ENCODE results near the gene FTSJ3.

Gene FTSJ3

DNA sequence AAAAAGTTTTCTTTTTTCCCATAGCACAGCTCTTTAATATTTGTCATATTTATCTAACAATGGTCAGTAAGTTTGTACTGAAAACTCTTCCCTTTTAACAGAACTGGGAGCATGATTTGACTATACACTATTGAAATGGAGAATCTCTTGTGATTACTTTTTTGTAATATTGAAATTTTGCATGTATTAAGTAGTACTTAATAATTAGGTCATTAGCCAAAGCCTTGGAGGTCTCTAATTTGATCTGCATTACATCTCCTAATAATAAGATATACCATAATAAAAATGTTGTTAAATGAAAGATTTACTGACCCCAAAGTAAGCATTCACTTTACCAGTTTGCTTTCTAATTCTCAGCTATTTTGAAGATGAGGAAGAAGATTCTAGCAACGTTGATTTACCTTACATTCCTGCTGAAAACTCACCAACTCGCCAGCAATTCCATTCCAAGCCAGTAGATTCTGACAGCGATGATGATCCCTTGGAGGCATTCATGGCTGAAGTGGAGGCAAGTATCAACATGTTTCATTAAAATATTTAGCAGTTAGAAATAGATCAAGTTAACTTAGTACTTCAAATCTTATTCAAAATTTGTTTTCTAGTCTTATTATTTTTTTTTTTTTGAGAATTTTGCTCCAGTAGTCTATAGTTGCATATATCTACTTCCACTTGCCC, 35.3 kb downstream of the FTSJ3 start:
- H3K36me3 ChIP-seq (ENCODE audit: control insufficient read depth in 4 of 4, insufficient read depth in 4 of 4, low read length in 3 of 4): peaks cover 16 to 84% (median 53%) of the 10 kb centered on the region in 4 experiments
- no peaks in the 10 kb centered on the region for H3K4me1 ChIP-seq (ENCODE audit: control extremely low read depth in 1 of 4, control insufficient read depth in 4 of 4, insufficient read depth in 4 of 4, low read length in 3 of 4)
- WGBS (ENCODE audit: insufficient coverage): 100% methylated on average over 1 of the region's 3 CpGs
- H3K9me3 ChIP-seq (ENCODE audit: control extremely low read depth in 1 of 5, control insufficient read depth in 4 of 5, insufficient read depth in 2 of 5, low read depth in 1 of 5, low read length in 4 of 5): no peaks in the 10 kb centered on the region
- ChIA-PET POLR2A (no interaction called here), CTCF (no interaction called here)
- no peak for DNase-seq
- H3K27ac ChIP-seq (ENCODE audit: insufficient read depth in 1 of 2, low read depth in 1 of 2, low read length in 2 of 2, poor library complexity in 1 of 2, severe bottlenecking in 2 of 2): no peak overlapping the region
- no peak overlapping the region for H3K4me3 ChIP-seq (ENCODE audit: control insufficient read depth in 1 of 7, extremely low read depth in 1 of 7, insufficient read depth in 4 of 7, low read depth in 2 of 7, low read length in 6 of 7)
- H3K27me3 ChIP-seq (replicated peaks in 2 of 5; ENCODE audit: control insufficient read depth in 4 of 5, insufficient read depth in 5 of 5, low read length in 4 of 5): no peaks in the 10 kb centered on the region

DNA sequence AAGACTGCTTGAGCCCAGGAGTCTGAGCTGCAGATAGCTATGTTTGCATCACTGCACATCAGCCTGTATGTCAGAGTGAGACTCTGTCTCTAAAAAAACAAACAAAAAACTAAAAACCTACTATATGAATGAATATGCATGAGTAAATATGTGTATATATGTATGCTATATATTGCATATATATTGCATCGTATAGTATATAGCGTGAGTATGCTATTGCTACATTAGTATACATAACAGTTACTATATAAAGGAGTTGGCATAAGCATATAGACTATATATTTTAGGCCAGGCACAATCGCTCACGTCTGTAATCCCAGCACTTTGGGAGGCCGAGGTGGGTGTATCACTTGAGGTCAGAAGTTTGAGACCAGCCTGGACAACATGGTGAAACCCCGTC, 37.4 kb downstream of the FTSJ3 start:
- no peaks in the 10 kb centered on the region for H3K9me3 ChIP-seq (ENCODE audit: control extremely low read depth in 1 of 5, control insufficient read depth in 4 of 5, insufficient read depth in 2 of 5, low read depth in 1 of 5, low read length in 4 of 5)
- ChIA-PET CTCF (no interaction called here), POLR2A (interaction anchor here (0.7 kb wide), 1 partner anchor 93 kb away, joined by 3 read pairs; no protein-coding TSS in a partner anchor)
- 97% methylated on average over 4 of the region's 6 CpGs for WGBS (ENCODE audit: insufficient coverage)
- H3K36me3 ChIP-seq (ENCODE audit: control insufficient read depth in 4 of 4, insufficient read depth in 4 of 4, low read length in 3 of 4): peaks cover 13 to 78% (median 45%) of the 10 kb centered on the region in 4 experiments
- no peaks in the 10 kb centered on the region for H3K27me3 ChIP-seq (replicated peaks in 2 of 5; ENCODE audit: control insufficient read depth in 4 of 5, insufficient read depth in 5 of 5, low read length in 4 of 5)
- H3K4me1 ChIP-seq (ENCODE audit: control extremely low read depth in 1 of 4, control insufficient read depth in 4 of 4, insufficient read depth in 4 of 4, low read length in 3 of 4): no peaks in the 10 kb centered on the region
- H3K4me3 ChIP-seq (ENCODE audit: control insufficient read depth in 1 of 7, extremely low read depth in 1 of 7, insufficient read depth in 4 of 7, low read depth in 2 of 7, low read length in 6 of 7): no peak overlapping the region
- DNase-seq: no peak
- H3K27ac ChIP-seq (ENCODE audit: insufficient read depth in 1 of 2, low read depth in 1 of 2, low read length in 2 of 2, poor library complexity in 1 of 2, severe bottlenecking in 2 of 2): no peak overlapping the region

DNA sequence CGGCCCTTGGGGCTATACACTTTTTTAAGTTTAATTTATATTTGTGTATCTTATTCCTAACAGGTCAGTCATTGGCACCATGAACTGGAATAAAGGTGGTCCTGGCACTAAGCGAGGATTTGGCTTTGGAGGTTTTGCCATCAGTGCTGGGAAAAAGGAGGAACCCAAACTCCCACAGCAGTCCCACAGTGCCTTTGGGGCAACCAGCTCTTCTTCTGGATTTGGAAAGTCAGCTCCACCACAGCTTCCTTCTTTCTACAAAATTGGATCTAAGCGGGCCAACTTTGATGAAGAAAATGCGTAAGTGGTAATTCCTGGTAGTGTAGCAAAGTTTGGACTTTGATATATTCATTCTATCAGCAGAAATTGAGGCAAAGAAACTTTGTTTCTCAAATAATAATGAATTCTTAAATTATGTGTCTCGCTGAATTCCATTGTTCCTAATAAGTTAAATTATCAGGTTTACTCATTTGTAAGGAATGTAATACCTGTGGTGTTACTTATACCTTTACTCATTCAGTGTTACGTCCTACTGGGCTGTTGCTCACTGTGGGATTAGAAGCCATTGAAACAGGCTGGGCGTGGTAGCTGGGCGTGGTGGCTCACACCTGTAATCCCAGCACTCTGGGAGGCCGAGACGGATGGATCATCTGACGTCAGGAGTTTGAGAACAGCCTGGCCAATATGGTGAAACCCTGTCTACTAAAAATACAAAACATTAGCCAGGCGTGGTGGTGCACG, 40.3 kb downstream of the FTSJ3 start:
- DNase-seq: no peak
- Histone ChIP-seq H3K9me3 (ENCODE audit: control extremely low read depth in 1 of 5, control insufficient read depth in 4 of 5, insufficient read depth in 2 of 5, low read depth in 1 of 5, low read length in 4 of 5) (no peaks in the 10 kb centered on the region), H3K36me3 (ENCODE audit: control insufficient read depth in 4 of 4, insufficient read depth in 4 of 4, low read length in 3 of 4) (peaks cover 16 to 56% (median 39%) of the 10 kb centered on the region in 4 experiments), H3K27ac (ENCODE audit: insufficient read depth in 1 of 2, low read depth in 1 of 2, low read length in 2 of 2, poor library complexity in 1 of 2, severe bottlenecking in 2 of 2) (peak overlapping the region in 1 of 2 experiments; percentile 25), H3K4me3 (ENCODE audit: control insufficient read depth in 1 of 7, extremely low read depth in 1 of 7, insufficient read depth in 4 of 7, low read depth in 2 of 7, low read length in 6 of 7) (no peak overlapping the region), H3K4me1 (ENCODE audit: control extremely low read depth in 1 of 4, control insufficient read depth in 4 of 4, insufficient read depth in 4 of 4, low read length in 3 of 4) (no peaks in the 10 kb centered on the region), H3K27me3 (replicated peaks in 2 of 5; ENCODE audit: control insufficient read depth in 4 of 5, insufficient read depth in 5 of 5, low read length in 4 of 5) (no peaks in the 10 kb centered on the region)
- 96% methylated on average over 6 of the region's 13 CpGs for WGBS (ENCODE audit: insufficient coverage)
- ChIA-PET CTCF (interaction anchor here (1.3 to 2.1 kb wide), 4 partner anchors 11 to 33 kb away, joined by 4 to 8 read pairs (median 4); no protein-coding TSS in a partner anchor), POLR2A (no interaction called here)

DNA sequence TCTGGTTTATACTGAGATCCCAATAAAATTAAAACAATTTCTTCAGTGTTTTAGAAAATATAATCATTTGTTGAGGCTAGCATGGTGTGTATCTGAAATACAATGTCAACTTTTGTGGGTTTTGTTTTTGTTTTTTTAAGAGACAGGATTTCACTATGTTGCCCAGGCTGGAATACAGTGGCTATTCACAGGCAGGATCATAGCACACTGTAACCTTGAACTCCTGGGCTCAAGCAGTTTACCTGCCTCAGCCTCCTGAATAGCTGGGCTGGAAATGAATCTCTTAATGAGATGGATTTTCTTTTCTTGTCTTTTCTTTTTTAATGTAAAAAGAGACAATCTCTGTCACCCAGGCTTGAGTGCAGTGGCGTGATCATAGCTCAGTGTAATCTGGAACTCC, 41.3 kb downstream of the FTSJ3 start:
- no peak for DNase-seq
- H3K27ac ChIP-seq (ENCODE audit: insufficient read depth in 1 of 2, low read depth in 1 of 2, low read length in 2 of 2, poor library complexity in 1 of 2, severe bottlenecking in 2 of 2): peak overlapping the region in 1 of 2 experiments; percentile 25

GRCh38 chr17:63785556-63785955, 41.9 kb downstream of the FTSJ3 start:
- H3K4me1 ChIP-seq (ENCODE audit: control extremely low read depth in 1 of 4, control insufficient read depth in 4 of 4, insufficient read depth in 4 of 4, low read length in 3 of 4): no peaks in the 10 kb centered on the region
- no CpG with 5 or more reads among the region's 1 CpG for WGBS (ENCODE audit: insufficient coverage)
- POLR2A ChIA-PET: interaction anchor here (0.7 kb wide), 1 partner anchor 10 kb away, joined by 3 read pairs; no protein-coding TSS in a partner anchor
- H3K27me3 ChIP-seq (replicated peaks in 2 of 5; ENCODE audit: control insufficient read depth in 4 of 5, insufficient read depth in 5 of 5, low read length in 4 of 5): no peaks in the 10 kb centered on the region
- H3K9me3 ChIP-seq (ENCODE audit: control extremely low read depth in 1 of 5, control insufficient read depth in 4 of 5, insufficient read depth in 2 of 5, low read depth in 1 of 5, low read length in 4 of 5): no peaks in the 10 kb centered on the region
- H3K4me3 ChIP-seq (ENCODE audit: control insufficient read depth in 1 of 7, extremely low read depth in 1 of 7, insufficient read depth in 4 of 7, low read depth in 2 of 7, low read length in 6 of 7): no peak overlapping the region
- H3K36me3 ChIP-seq (ENCODE audit: control insufficient read depth in 4 of 4, insufficient read depth in 4 of 4, low read length in 3 of 4): peaks cover 10 to 48% (median 37%) of the 10 kb centered on the region in 4 experiments
- CTCF ChIA-PET: interaction anchor here (0.9 to 1.6 kb wide), 3 partner anchors 14 to 35 kb away, joined by 3 to 4 read pairs (median 4); no protein-coding TSS in a partner anchor
- H3K27ac ChIP-seq (ENCODE audit: insufficient read depth in 1 of 2, low read depth in 1 of 2, low read length in 2 of 2, poor library complexity in 1 of 2, severe bottlenecking in 2 of 2): no peak overlapping the region
- DNase-seq: no peak

More for the DNA sequence above, 41.3 kb downstream of the FTSJ3 start:
- WGBS (ENCODE audit: insufficient coverage): 89% methylated on average over 1 of the region's 1 CpG
- Histone ChIP-seq H3K27me3 (replicated peaks in 2 of 5; ENCODE audit: control insufficient read depth in 4 of 5, insufficient read depth in 5 of 5, low read length in 4 of 5) (no peaks in the 10 kb centered on the region), H3K36me3 (ENCODE audit: control insufficient read depth in 4 of 4, insufficient read depth in 4 of 4, low read length in 3 of 4) (peaks cover 13 to 53% (median 39%) of the 10 kb centered on the region in 4 experiments), H3K4me3 (ENCODE audit: control insufficient read depth in 1 of 7, extremely low read depth in 1 of 7, insufficient read depth in 4 of 7, low read depth in 2 of 7, low read length in 6 of 7) (no peak overlapping the region), H3K4me1 (ENCODE audit: control extremely low read depth in 1 of 4, control insufficient read depth in 4 of 4, insufficient read depth in 4 of 4, low read length in 3 of 4) (no peaks in the 10 kb centered on the region), H3K9me3 (ENCODE audit: control extremely low read depth in 1 of 5, control insufficient read depth in 4 of 5, insufficient read depth in 2 of 5, low read depth in 1 of 5, low read length in 4 of 5) (no peaks in the 10 kb centered on the region)
- ChIA-PET POLR2A (interaction anchor here (0.6 to 0.7 kb wide), 2 partner anchors 11 to 46 kb away, joined by 3 read pairs; no protein-coding TSS in a partner anchor), CTCF (interaction anchor here (1.3 to 2.1 kb wide), 4 partner anchors 10 to 34 kb away, joined by 4 to 8 read pairs (median 4); no protein-coding TSS in a partner anchor)

DNA sequence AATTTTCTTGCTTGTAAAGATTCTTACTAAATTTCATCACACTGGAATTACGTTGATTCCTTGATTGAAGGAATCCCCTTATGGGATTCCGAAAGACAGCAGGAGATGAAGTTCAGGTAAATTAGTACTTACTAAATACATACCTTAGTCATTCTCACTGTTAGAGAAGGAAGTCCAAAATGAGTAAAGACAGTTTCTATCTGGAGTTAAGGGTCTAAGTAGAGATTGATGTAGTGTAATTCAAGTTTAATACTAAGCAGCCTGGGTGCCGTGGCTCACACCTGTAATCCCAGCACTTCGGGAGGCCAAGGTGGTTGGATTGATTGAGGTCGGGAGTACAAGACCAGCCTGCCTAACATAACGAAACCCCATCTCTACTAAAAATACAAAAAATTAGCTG, 43.9 kb downstream of the FTSJ3 start:
- ChIA-PET CTCF (interaction anchor here (1.0 to 2.5 kb wide), 6 partner anchors 9 to 85 kb away, joined by 3 to 13 read pairs (median 4); partner anchors contain the start of genes CCDC47 and DDX42), POLR2A (interaction anchor here (1.0 kb wide), 1 partner anchor 59 kb away, joined by 3 read pairs; the partner anchor contains the start of gene SMARCD2)
- Histone ChIP-seq H3K4me3 (ENCODE audit: control insufficient read depth in 1 of 7, extremely low read depth in 1 of 7, insufficient read depth in 4 of 7, low read depth in 2 of 7, low read length in 6 of 7) (no peak overlapping the region), H3K4me1 (ENCODE audit: control extremely low read depth in 1 of 4, control insufficient read depth in 4 of 4, insufficient read depth in 4 of 4, low read length in 3 of 4) (no peaks in the 10 kb centered on the region), H3K27me3 (replicated peaks in 2 of 5; ENCODE audit: control insufficient read depth in 4 of 5, insufficient read depth in 5 of 5, low read length in 4 of 5) (no peaks in the 10 kb centered on the region), H3K36me3 (ENCODE audit: control insufficient read depth in 4 of 4, insufficient read depth in 4 of 4, low read length in 3 of 4) (peaks cover 12 to 44% (median 31%) of the 10 kb centered on the region in 4 experiments), H3K9me3 (ENCODE audit: control extremely low read depth in 1 of 5, control insufficient read depth in 4 of 5, insufficient read depth in 2 of 5, low read depth in 1 of 5, low read length in 4 of 5) (no peaks in the 10 kb centered on the region), H3K27ac (ENCODE audit: insufficient read depth in 1 of 2, low read depth in 1 of 2, low read length in 2 of 2, poor library complexity in 1 of 2, severe bottlenecking in 2 of 2) (no peak overlapping the region)
- WGBS (ENCODE audit: insufficient coverage): 100% methylated on average over 1 of the region's 6 CpGs
- DNase-seq: no peak
